T-helper 1 cell treated with Interleukin-12 subunit alpha and Interleukin-12 subunit beta and Interleukin-4 antibody, amounts not matched to agents 30 ng/mL and 1 ng/mL, for 36 hours (primary cell): ENCODE measurements around the gene GOLGA6L6. TPM values are rescaled to one million over a fixed set of nuclear protein-coding genes. Genes with fewer than 3 reads are reported as not detected.
"Not testable (repeated sequence)": the region's sequence is repeated elsewhere in the genome, so short reads cannot be mapped to it uniquely, and the experiment has no call there.

Source experiments
- intact Hi-C: fragments of 100-400 bp; cut with micrococcal nuclease; formaldehyde crosslinking; loops from one replicate; pipeline ENCODE4 v1.15.1; 2024
- total RNA-seq: library from RNA; stranded (reverse); gene quantifications from 2 replicates; pipeline ENCODE4 v1.2.3, GENCODE V29; 2022

The GOLGA6L6 gene
- not detected in 2 replicates for total RNA-seq

GRCh38 chr15:20541700-20542099 lies at the start of gene GOLGA6L6:
GOLGA6L6 (minus strand) TSS chr15:20541800; CDS start chr15:20541709, 91 bp downstream.
- intact Hi-C loops, result not testable (repeated sequence)

- intact Hi-C loops, result not testable (repeated sequence)
These were observed 48.5 kb upstream of the GOLGA6L6 start for GRCh38 chr15:20590069-20590468.

- intact Hi-C loops, result not testable (repeated sequence)
These were observed 45.2 kb upstream of the GOLGA6L6 start for GRCh38 chr15:20586821-20587220.

DNA sequence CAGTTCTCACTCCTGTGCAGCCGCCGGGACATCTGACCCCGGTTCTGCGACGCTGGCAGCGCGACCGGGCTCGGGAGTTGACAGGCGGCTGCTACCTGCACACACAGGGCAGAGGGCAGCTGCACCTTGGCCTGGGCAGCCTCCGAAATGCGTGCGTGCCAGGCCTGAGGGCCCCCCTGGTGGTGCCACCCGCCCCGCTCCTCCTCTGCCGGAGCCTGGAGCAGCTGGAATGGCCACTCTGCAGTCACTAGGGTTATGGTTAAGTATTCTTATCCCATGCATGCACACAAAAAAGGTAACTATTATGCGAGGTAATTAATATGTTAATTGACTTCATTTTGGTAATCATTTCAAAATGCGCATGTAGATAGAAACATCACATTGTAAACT lies 41.1 kb upstream of the GOLGA6L6 start:
- intact Hi-C loops, result not testable (repeated sequence)

GRCh38 chr15:20582109-20582725 lies 40.6 kb upstream of the GOLGA6L6 start:
- intact Hi-C loops, result not testable (repeated sequence)

DNA sequence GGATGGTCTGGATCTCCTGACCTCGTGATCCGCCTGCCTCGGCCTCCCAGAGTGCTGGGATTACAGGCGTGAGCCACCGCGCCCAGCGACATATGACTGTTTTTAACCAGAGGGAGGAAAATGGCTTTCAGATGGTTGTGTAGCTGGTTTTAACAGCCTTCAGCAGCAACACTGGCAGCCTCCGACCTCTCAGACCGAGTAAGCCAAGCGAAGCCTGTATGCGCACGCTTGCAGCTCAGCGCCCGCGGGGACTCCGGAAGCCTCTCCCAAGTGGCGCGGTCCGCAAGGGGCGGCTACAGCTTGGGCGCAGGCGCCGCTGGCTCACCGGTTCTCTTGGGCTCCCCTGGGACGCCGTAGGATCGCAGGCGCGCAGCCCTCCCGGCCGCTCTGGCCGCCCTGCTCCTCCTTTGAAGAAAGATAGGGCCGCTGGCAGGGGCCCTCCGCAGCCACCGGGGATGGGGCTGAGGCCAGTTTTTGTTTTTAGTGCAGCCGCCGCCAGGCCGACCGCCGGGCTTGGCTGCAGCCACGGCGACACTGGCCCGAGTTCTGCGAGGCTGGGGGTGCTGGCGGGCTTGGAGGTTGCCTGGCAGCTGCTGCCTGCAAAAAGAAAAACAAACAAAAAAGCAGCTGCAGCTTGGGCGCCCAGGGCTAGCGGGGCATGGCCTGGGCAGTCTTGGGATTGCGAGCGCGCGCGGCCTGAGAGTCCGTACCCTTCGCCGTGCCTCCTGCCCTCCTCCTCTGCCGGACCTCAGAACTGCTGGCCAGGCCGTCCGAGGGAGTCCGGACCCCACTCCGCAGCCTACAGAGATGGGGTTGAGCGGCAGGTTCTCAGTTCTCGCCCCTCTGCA lies 39.9 kb upstream of the GOLGA6L6 start:
- intact Hi-C loops, result not testable (repeated sequence)

GRCh38 chr15:20579662-20580061 lies 38.1 kb upstream of the GOLGA6L6 start:
- intact Hi-C loops, result not testable (repeated sequence)

DNA sequence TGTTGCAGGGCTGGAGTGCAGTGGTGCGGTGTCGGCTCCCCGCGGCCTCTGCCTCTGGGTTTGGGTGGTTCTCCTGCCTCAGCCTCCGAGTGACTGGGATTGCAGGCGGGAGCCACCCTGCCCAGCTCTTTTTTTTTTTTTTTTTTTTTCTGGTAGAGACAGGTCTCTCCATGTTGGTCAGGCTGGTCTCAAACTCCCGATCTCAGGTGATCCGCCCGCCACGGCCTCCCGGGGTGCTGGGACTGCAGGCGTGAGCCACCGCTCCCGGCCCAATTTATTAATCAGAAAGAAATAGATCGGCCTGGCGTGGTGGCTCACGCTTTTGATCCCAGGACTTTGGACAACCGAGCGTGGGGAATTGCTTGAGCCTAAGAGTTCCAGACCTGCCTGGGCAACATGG lies 9.7 kb upstream of the GOLGA6L6 start:
- intact Hi-C loops, result not testable (repeated sequence)

- intact Hi-C loops, result not testable (repeated sequence)
These were observed 35.5 kb downstream of the GOLGA6L6 start for GRCh38 chr15:20505926-20506658.

DNA sequence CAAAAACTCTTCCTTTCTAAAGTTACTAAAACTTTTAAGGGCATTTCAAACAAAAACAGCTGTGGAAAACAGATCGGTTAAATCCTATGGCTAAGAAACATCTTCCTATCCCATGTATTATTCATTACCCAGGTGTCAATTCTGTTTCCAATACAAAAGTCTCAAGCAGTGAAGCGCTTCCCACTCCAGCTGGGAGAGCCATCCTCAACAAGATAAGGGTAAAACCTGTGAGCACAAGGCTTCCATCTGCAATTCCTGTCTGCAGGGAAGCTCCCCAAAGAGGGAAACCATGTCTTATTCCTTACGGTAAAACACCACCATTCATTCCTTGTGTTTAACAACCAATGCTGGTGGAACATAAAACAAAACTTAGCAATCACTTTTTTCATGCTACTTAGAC lies 38.8 kb downstream of the GOLGA6L6 start:
- intact Hi-C loops, result not testable (repeated sequence)

- intact Hi-C loops, result not testable (repeated sequence)
These were observed 39.9 kb downstream of the GOLGA6L6 start for GRCh38 chr15:20501512-20502222.

DNA sequence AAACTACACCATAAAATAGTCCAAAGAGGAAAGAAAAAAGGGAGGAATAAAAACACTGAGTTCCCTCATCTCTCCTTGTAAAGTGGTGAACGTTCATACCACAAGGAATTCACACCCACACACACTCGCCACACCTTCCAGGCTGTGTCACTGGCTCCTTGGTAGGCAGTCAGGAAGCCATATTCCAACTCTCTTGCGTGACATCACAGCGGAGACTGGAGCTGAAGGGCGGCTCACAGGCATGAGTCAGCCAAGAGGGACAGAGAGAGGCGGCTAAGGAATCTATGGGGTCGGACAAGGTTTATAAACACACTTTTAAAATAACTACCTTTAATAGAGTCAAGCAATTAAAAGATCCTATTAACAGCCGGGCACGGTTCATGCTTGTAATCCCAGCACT lies 43.8 kb downstream of the GOLGA6L6 start:
- intact Hi-C loops, result not testable (repeated sequence)

DNA sequence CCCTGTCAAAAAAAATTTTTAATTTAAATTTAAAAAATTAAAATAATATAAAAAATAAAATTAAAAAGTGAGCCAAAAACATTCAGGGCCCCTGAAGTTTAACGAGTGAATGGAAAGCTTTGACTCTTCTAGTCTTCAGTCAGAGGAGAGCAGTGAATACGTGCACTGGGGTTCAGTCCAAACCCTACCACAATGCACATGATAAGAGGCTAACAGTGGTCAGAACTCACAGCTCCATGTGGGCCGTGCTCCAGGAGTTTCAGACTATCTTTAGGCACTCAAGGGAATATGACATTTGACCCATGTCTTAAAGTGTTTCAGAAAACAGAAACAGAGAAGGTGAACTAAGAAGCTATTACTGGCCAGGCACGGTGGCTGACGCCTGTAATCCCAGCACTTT lies 48.6 kb downstream of the GOLGA6L6 start:
- intact Hi-C loops, result not testable (repeated sequence)

- intact Hi-C loops, result not testable (repeated sequence)
These were observed 49.0 kb downstream of the GOLGA6L6 start for GRCh38 chr15:20492598-20492997.

DNA sequence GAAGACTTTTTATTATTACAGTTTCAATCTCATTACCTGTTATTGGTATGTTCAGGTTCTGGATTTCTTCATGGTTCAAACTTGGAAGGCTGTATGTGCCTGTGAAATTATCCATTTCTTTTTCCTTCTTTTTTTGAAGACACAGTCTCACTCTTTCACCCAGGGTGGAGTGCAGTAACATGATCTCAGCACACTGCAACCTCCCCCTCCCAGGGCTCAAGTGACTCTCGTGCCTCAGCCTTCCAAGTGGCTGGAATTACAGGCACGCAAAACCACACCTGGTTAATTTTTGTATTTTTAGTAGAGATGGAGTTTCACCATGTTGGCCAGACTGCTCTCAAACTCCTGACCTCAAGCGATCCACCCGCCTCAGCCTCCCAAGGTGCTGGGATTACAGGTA lies 52.3 kb downstream of the GOLGA6L6 start:
- intact Hi-C loops, result not testable (repeated sequence)
